ENCODE results near the gene GCNA.

DNA sequence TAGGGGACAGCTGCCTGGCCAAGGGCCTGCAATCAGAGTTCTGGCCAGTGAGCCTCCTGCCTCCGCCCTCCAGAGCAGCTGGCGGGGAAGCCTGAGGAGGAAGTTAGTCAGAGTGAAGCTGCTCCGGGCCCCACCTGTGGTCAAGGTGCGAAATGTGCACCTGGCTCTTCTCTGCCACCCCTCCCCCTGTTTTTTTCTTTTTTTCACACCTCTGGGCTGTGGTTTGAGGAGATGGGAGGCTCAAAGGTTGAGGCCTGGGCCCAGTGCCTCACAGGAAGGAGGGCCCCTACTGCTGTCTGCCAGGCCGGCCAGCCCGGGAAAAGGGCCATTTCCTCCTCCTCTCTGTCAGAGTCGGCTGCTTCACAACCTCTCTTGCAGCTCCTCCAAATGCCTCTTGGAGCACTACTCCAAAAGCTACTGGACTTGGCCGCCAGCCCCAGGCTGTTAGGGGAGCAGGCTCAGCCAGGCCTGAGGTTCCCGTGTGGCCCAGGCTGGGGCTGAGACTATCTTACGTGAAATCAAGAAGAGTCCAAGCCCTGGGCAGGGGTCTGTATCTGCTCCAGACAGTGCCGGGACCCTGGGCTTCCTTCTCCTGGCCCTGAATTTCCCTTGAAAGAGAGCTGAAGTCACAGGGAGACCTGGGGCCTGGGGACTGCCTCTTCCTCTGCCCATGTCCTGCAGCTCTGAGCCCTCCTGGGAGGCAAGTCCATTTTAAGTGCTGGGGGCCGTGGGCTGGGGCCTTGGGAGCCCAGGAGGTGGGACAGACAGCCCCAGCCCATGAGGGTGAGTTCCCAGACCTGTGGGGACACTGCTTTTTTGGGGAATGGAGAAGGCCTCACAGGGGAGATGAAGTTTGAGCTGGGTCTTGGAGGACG is 44.6 kb downstream of the GCNA start:
- TF ChIP-seq EZH2 (IDR thresholded peaks at IDR 0.05; ENCODE audit: low read length) (no peak), CTCF (optimal IDR thresholded peaks at IDR 0.05 in 1 of 3, IDR thresholded peaks at IDR 0.05 in 1 of 3, conservative IDR thresholded peaks at IDR 0.05 in 1 of 3; ENCODE audit: extremely low read depth in 1 of 3, insufficient read depth in 2 of 3, low read length in 3 of 3) (peak; percentile 5 to 54 (median 18))

Data from keratinocyte (primary cell).